ENCODE measurements around the gene FYTTD1.

The FYTTD1 gene

DNA sequence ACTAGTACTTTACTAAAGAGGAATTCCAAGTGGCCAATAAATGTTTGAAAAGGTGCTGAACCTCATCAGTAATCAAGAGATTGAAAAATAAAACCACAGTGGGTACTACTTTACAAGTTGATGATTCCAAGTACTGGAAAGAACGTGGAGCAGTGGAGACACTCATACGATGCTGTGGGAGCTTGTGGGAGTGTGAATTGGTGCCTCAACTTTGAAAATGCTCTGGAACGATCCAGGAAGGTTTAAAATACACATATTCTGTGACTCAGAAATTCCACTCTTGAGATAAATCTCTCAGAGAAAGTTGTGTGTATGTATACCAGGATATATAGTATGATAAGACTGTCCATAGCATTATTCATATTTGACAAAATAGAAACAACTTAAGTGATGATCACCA is 50.7 kb downstream of the FYTTD1 start:
- Histone ChIP-seq H3K4me3 (ENCODE audit: low read length) (no peak overlapping the region), H3K4me1 (ENCODE audit: control insufficient read depth, insufficient read depth, low read length) (no peaks in the 10 kb centered on the region), H3K27me3 (ENCODE audit: control insufficient read depth, insufficient read depth, low read length) (no peaks in the 10 kb centered on the region), H3K9me3 (ENCODE audit: control insufficient read depth, low read length) (no peaks in the 10 kb centered on the region), H3K9ac (ENCODE audit: low read length) (no peak overlapping the region), H3K36me3 (ENCODE audit: control insufficient read depth, insufficient read depth, low read length) (no peaks in the 10 kb centered on the region)

DNA sequence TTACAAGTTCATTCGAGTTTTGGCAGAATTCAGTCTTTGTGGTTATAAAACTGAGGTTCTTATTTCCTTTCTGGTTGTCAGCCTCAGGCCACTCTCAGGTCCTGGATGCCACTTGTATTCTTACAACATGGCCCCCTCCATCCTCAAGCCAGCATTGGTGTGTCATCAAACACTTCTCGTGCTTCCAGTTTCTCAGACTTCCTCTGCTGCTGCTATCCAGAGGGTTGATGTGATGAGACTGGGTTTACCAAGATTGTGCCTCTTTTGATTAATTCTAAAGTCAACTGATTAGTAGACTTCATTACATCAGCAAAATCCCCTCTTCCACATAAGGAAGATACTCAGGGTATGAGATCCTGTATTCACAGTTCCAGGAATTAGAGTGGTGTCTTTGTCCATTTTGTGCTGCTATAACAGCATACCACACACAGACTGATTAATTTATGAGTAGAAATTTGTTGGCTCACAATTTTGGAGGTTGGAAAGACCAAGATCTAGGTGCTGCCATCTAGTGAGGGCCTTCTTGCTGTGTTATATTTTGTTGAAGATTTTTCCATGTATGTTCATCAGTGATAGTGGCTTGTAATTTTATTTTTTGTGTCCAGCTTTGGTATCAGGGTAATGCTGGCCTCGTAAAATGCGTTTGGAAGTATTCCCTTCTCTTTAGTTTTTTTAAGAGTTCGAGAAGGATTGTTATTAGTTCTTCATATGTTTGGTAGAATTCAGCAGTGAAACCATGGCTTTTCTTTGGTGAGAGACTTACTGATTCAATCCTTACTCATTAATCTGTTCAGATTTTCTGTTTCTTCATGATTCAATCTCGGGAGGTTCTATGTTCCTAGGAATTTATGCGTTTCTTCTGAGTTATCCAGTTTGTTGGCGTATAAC is 52.5 kb downstream of the FYTTD1 start:
- Histone ChIP-seq H3K9me3 (ENCODE audit: control insufficient read depth, low read length) (no peaks in the 10 kb centered on the region), H3K9ac (ENCODE audit: low read length) (no peak overlapping the region), H3K36me3 (ENCODE audit: control insufficient read depth, insufficient read depth, low read length) (no peaks in the 10 kb centered on the region), H3K27me3 (ENCODE audit: control insufficient read depth, insufficient read depth, low read length) (no peaks in the 10 kb centered on the region), H3K4me1 (ENCODE audit: control insufficient read depth, insufficient read depth, low read length) (no peaks in the 10 kb centered on the region), H3K4me3 (ENCODE audit: low read length) (no peak overlapping the region)

DNA sequence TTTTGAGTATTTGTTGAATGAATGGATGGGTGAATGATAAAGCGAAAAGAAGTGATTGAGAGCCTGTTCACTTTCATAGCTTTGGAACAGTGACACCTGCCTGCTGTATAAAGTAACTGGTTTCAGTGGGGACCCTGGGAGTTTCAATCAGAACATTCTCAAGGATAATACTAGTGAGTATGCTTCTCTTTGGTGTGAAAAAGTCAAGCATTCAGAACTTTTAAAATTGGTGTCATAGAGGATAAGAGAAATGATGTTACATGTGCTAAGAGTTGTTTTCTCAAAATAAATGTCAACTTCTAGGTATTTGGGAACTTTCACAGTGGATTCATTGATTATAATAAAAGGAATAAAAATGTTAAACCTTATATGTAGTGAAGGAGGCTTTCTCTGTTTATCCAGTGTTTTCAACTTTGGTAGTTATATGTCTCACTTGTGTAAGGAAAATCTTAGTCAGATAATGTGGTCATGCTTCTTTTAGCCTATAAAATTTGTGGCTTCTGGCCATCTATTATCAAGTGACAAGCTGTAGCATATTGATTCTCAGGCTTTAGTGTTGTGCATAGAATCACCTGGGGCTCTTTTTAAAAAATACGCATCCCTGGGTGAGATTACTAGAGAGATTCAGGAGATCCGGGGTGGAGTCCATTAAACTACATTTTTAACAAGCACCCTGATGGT is 53.2 kb downstream of the FYTTD1 start:
- no peaks in the 10 kb centered on the region for H3K4me1 ChIP-seq (ENCODE audit: control insufficient read depth, insufficient read depth, low read length)
- H3K4me3 ChIP-seq (ENCODE audit: low read length), result no peak overlapping the region
- H3K9ac ChIP-seq (ENCODE audit: low read length), result no peak overlapping the region
- no peaks in the 10 kb centered on the region for H3K36me3 ChIP-seq (ENCODE audit: control insufficient read depth, insufficient read depth, low read length)
- H3K27me3 ChIP-seq (ENCODE audit: control insufficient read depth, insufficient read depth, low read length), result no peaks in the 10 kb centered on the region
- H3K9me3 ChIP-seq (ENCODE audit: control insufficient read depth, low read length), result no peaks in the 10 kb centered on the region

DNA sequence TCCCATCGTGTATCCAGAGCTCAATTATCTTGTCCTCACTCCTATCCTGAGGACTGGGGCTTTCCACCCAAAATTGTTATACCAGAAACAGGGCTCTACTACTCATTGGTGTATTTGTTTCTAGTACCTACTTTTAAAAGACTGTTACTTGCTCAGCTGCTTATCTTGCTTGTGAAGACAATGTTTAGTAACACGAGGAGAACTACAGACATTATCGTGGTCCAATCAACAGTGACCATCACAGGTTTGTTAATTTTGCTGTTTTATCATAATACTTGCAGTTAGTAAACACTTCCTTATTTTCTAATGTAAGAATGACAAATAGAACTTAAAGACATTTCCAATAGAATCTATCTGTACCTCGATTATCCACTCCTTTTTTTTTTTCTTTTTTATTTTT is 54.8 kb downstream of the FYTTD1 start:
- Histone ChIP-seq H3K27me3 (ENCODE audit: control insufficient read depth, insufficient read depth, low read length) (no peaks in the 10 kb centered on the region), H3K9me3 (ENCODE audit: control insufficient read depth, low read length) (no peaks in the 10 kb centered on the region), H3K9ac (ENCODE audit: low read length) (no peak overlapping the region), H3K36me3 (ENCODE audit: control insufficient read depth, insufficient read depth, low read length) (no peaks in the 10 kb centered on the region), H3K4me1 (ENCODE audit: control insufficient read depth, insufficient read depth, low read length) (no peaks in the 10 kb centered on the region), H3K4me3 (ENCODE audit: low read length) (no peak overlapping the region)

DNA sequence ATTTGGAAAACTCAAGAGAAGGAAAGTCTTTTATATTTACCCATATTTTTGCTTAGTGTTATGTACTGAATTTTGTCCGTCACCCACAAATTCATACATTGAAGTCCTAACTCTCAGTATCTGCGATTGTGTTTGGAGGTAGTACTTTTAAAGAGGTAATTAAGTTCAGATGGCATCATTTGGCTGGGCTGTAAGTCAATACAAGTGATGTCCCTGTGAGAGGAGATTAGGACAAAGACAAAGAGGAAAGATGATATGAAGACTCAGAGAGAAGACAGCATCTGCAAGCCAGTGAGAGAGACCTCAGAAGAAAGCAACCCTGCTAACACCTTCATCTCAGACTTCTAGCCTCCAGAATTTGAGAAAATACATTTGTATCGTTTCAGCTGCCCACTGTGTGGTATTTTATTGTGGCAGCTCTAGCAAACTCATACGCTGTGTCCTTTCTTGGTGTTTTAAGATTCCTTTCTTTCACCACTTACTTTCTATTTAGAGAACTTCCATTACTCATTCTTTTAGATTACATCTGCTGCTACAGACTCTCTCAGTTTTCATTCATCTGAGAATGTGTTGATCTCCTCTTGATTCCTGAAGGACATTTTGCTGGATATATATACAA is 58.4 kb downstream of the FYTTD1 start:
- Histone ChIP-seq H3K9me3 (ENCODE audit: control insufficient read depth, low read length) (no peaks in the 10 kb centered on the region), H3K27me3 (ENCODE audit: control insufficient read depth, insufficient read depth, low read length) (no peaks in the 10 kb centered on the region), H3K9ac (ENCODE audit: low read length) (no peak overlapping the region), H3K36me3 (ENCODE audit: control insufficient read depth, insufficient read depth, low read length) (no peaks in the 10 kb centered on the region), H3K4me1 (ENCODE audit: control insufficient read depth, insufficient read depth, low read length) (no peaks in the 10 kb centered on the region), H3K4me3 (ENCODE audit: low read length) (no peak overlapping the region)

DNA sequence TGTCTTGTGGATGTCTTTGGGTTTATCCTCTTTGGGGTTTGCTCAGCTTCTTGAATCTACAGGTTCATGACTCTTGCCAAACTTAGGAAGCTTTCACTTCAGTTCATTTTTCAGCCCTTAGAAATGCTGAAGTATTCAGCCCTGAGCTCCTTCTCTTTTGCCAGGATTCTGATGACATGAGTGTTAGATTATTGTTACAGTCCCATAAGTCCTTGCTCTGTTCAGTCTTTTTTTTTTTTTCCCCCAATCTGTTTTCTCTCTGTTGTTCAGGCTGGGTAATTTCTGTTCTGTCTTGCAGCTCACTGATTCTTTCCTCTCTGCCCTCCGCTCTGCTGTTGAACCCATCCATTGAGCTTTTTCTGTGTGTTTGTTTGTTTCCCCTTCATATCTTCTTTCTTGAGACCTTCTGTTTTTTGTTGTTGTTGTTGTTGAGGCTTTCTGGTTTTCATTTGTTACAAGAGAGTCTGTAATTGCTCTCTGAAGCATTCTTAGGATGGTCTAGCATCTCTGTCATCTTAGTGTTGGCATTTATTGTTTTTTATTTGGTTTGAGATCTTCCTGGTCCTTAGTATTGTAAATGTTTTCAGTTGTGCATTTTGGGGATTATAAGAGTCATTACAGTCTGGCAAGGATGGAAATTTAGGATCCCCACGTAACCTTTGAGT is 59.8 kb downstream of the FYTTD1 start:
- H3K27me3 ChIP-seq (ENCODE audit: control insufficient read depth, insufficient read depth, low read length), result no peaks in the 10 kb centered on the region
- H3K9ac ChIP-seq (ENCODE audit: low read length), result no peak overlapping the region
- no peaks in the 10 kb centered on the region for H3K4me1 ChIP-seq (ENCODE audit: control insufficient read depth, insufficient read depth, low read length)
- no peaks in the 10 kb centered on the region for H3K36me3 ChIP-seq (ENCODE audit: control insufficient read depth, insufficient read depth, low read length)
- H3K9me3 ChIP-seq (ENCODE audit: control insufficient read depth, low read length), result no peaks in the 10 kb centered on the region
- no peak overlapping the region for H3K4me3 ChIP-seq (ENCODE audit: low read length)

DNA sequence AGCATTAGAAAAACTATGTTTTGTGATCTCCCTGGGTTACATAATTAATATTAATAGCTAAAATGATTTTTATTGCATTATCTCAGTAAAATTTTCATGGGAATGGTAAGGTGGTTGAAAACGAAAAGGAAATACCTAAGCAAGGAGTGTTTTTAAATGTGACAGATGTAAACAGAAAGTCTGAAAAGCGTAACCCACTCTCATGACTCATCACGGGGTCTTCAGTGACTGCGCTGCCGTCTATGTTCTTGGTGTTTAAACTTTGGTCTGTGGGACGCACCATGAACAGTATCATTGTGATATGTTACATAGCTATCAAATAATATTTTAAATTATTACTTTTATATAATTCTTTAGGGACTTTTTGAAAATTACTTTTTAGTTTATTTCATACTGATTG is 61.2 kb downstream of the FYTTD1 start:
- Histone ChIP-seq H3K9me3 (ENCODE audit: control insufficient read depth, low read length) (no peaks in the 10 kb centered on the region), H3K9ac (ENCODE audit: low read length) (no peak overlapping the region), H3K27me3 (ENCODE audit: control insufficient read depth, insufficient read depth, low read length) (no peaks in the 10 kb centered on the region), H3K4me1 (ENCODE audit: control insufficient read depth, insufficient read depth, low read length) (no peaks in the 10 kb centered on the region), H3K36me3 (ENCODE audit: control insufficient read depth, insufficient read depth, low read length) (no peaks in the 10 kb centered on the region), H3K4me3 (ENCODE audit: low read length) (no peak overlapping the region)

DNA sequence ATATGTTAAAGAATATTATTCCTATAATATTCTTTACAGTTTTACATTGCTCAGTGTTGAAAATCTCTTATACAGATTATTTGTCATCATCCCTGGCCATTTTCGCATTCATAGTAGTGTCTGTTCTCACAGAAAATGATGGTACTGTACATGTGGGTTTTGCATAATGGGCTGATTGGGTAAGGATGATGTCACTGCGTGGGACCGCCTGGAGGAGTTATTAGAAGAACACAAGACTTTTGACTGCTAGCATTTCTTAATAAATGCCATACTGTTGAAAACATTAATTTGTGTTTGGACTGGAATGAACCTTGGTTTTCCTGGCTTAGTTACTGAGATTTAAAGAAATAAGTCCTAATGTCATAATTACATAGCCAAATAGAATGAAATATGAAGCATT is 61.7 kb downstream of the FYTTD1 start:
- no peak overlapping the region for H3K9ac ChIP-seq (ENCODE audit: low read length)
- no peaks in the 10 kb centered on the region for H3K4me1 ChIP-seq (ENCODE audit: control insufficient read depth, insufficient read depth, low read length)
- no peaks in the 10 kb centered on the region for H3K36me3 ChIP-seq (ENCODE audit: control insufficient read depth, insufficient read depth, low read length)

DNA sequence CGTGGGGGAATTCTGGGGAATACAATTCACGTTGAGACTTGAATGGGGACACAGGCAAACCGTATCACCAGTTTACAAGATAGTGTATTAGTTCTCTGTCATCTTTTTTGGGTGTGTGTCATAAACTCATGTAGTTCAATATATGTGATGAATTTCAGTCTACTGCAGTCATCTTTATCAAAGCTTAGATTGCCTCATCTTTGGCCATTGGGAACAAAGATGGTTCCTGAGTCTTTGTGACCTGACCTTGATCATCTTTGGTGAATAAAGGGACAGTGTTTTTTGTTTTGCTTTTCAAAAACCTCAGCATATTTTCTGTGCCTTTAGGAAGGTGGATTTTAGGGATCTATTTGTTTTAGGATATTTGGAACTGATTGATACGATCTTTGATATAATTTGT is 64.7 kb downstream of the FYTTD1 start:
- no peak overlapping the region for H3K4me3 ChIP-seq (ENCODE audit: low read length)
- no peaks in the 10 kb centered on the region for H3K9me3 ChIP-seq (ENCODE audit: control insufficient read depth, low read length)
- no peaks in the 10 kb centered on the region for H3K27me3 ChIP-seq (ENCODE audit: control insufficient read depth, insufficient read depth, low read length)
- no peaks in the 10 kb centered on the region for H3K36me3 ChIP-seq (ENCODE audit: control insufficient read depth, insufficient read depth, low read length)
- no peaks in the 10 kb centered on the region for H3K4me1 ChIP-seq (ENCODE audit: control insufficient read depth, insufficient read depth, low read length)
- no peak overlapping the region for H3K9ac ChIP-seq (ENCODE audit: low read length)

More for the DNA sequence above, 61.7 kb downstream of the FYTTD1 start:
- no peaks in the 10 kb centered on the region for H3K9me3 ChIP-seq (ENCODE audit: control insufficient read depth, low read length)
- no peak overlapping the region for H3K4me3 ChIP-seq (ENCODE audit: low read length)
- H3K27me3 ChIP-seq (ENCODE audit: control insufficient read depth, insufficient read depth, low read length), result no peaks in the 10 kb centered on the region

DNA sequence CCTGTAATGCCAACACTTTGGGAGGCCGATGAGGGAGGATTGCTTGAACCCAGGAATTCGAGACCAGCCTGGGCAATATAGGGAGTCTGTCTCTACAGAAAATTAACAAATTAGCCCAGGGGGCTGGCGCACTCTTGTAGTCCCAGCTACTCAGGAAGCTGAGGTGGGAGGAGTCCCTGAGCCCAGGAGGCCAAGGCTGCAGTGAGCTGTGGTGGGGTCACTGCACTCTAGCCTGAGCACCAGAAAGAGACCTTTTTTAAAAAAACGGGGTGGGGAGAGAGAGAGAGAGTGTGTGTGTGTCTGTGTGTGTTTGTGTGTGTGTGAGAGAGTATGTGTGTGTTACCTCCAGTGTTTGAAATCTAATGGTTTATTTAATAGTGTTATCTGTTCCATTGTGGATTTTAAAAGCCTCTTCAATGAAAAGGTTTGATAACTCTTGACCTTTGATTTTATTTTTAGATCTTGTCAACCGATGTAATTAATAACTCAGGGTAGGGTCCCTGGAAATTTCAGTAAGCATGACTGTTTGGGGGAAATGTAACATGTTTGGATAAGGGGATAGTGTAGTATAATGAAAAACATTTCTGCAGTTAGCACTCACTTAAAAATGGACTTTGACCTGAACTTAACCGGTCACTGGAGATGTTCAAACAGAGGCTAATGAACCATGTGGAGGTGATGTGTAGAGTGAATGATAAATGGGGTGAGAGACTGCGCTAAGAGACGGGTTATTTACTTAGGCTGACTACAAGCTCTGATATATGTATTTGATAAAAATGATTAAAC is 71.1 kb downstream of the FYTTD1 start:
- no peak overlapping the region for H3K4me3 ChIP-seq (ENCODE audit: low read length)
- no peaks in the 10 kb centered on the region for H3K36me3 ChIP-seq (ENCODE audit: control insufficient read depth, insufficient read depth, low read length)
- H3K9me3 ChIP-seq (ENCODE audit: control insufficient read depth, low read length), result no peaks in the 10 kb centered on the region
- H3K4me1 ChIP-seq (ENCODE audit: control insufficient read depth, insufficient read depth, low read length), result peaks cover 13% of the 10 kb centered on the region
- H3K9ac ChIP-seq (ENCODE audit: low read length), result no peak overlapping the region
- no peaks in the 10 kb centered on the region for H3K27me3 ChIP-seq (ENCODE audit: control insufficient read depth, insufficient read depth, low read length)

DNA sequence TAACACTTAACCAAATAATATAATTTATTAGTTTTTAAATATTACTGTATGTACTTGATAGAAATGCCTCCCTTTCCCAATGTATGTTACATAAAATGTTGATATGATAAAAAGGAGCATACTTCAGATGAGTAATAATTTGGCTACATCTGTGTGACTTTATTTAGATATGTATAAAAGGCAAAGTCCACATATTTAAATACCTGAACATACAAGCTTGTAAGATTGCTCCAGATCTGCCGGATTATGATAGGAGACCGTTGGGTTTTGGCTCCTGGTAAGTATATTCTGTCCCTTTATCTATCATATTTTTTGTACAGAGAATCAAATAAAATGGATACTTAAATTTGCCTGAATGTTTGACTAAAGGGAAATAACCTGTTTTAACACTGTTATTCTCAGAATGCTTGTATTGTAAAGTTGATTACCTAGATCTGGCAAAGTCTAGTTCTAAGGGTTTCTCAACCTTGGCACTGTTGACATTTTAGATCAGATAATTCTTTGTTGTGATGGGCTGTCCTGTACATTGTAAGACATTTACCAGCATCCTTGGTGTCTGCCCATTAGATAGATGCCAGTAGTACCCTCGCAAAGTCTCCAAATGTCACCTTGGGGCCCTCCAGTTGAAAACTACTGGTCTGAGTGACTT is 79.8 kb downstream of the FYTTD1 start:
- Histone ChIP-seq H3K36me3 (ENCODE audit: control insufficient read depth, insufficient read depth, low read length) (no peaks in the 10 kb centered on the region), H3K4me1 (ENCODE audit: control insufficient read depth, insufficient read depth, low read length) (no peaks in the 10 kb centered on the region), H3K27me3 (ENCODE audit: control insufficient read depth, insufficient read depth, low read length) (no peaks in the 10 kb centered on the region), H3K4me3 (ENCODE audit: low read length) (no peak overlapping the region), H3K9ac (ENCODE audit: low read length) (no peak overlapping the region), H3K9me3 (ENCODE audit: control insufficient read depth, low read length) (no peaks in the 10 kb centered on the region)
